Heart right ventricle (tissue), 16 donors: ENCODE results near the gene KIAA1328. TPM values are rescaled to one million over a fixed set of nuclear protein-coding genes. Genes with fewer than 3 reads are reported as not detected.

Experiments
- ATAC-seq, 8 donors: fragments of 200-7000 bp; cut with Tn5 transposase; one replicate each; pipeline ENCODE4 v1.9.1; 2020; ENCODE audit warnings: mild to moderate bottlenecking in 8 of 8, moderate library complexity in 8 of 8, moderate number of reproducible peaks in 1 of 8
- DNase-seq, 2 donors: peaks; one replicate each; pipeline ENCODE4 v3.0.0-alpha.2; 2020
- H3K27ac ChIP-seq, 10 donors: fragments of 200-600 bp; sonication (generic) in 2 of 10; one replicate each; pipeline versions ENCODE4 v1.5.0 to v1.8.0; 2020 to 2022; ENCODE audit warnings: mild to moderate bottlenecking in 3 of 10
- H3K27me3 ChIP-seq, 7 donors: fragments of 200-600 bp; one replicate each; pipeline ENCODE4 v1.8.0; 2021 to 2022; ENCODE audit warnings: mild to moderate bottlenecking in 2 of 7
- H3K36me3 ChIP-seq, 9 donors: fragments of 200-600 bp; sonication (generic) in 1 of 9; one replicate each; pipeline versions ENCODE4 v1.5.0 to v1.8.0; 2020 to 2022; ENCODE audit warnings: mild to moderate bottlenecking in 2 of 9
- H3K4me1 ChIP-seq, 9 donors: fragments of 200-600 bp; sonication (generic) in 1 of 9; one replicate each; pipeline versions ENCODE4 v1.5.0 to v1.8.0; 2020 to 2022; ENCODE audit warnings: mild to moderate bottlenecking in 4 of 9
- H3K4me3 ChIP-seq, 10 donors: fragments of 200-600 bp; sonication (generic) in 2 of 10; one replicate each; pipeline versions ENCODE4 v1.5.0 to v1.8.0; 2020 to 2022; ENCODE audit warnings: mild to moderate bottlenecking in 7 of 10, moderate library complexity in 2 of 10
- H3K9me3 ChIP-seq, 11 donors: fragments of 200-600 bp in 10 of 11; sonication (generic) in 2 of 11; one replicate each; pipeline versions ENCODE4 v1.5.0 to v1.8.0; 2013 to 2022; ENCODE audit warnings: mild to moderate bottlenecking in 2 of 11, control low read depth in 1 of 11, moderate library complexity in 1 of 11
- WGBS, 2 donors: extraction: QIAGEN DNeasy Blood & Tissue Kit; methylation state at CpG; one replicate each; pipeline ENCODE4 v1.1.7; 2013; ENCODE audit warnings: inconsistent platforms in 1 of 2; 5-methylcytosine and 5-hydroxymethylcytosine counted together
- intact Hi-C, 10 donors: fragments of 100-400 bp; cut with DNase I; formaldehyde crosslinking; loops; one replicate each; pipeline versions ENCODE4 v1.11.1 to v1.14.2; 2022
- polyA plus RNA-seq, 2 donors: library from polyadenylated mRNA; stranded (reverse); fragments of 200-250 nt; gene quantifications; one replicate each; pipeline ENCODE4 v1.2.3, GENCODE V29; 2013
- total RNA-seq, 10 donors: library from RNA; stranded (reverse); fragmentation: NEBNext Ultra II Directional in 3 of 10; extraction: Animal tissue kit (Norgen Biotek cat#: 25700) in 3 of 10; gene quantifications; one replicate each; pipeline versions ENCODE4 v1.2.1 to v1.2.4, GENCODE V29; 2021 to 2023
- TF ChIP-seq, protein P1 (sequence below), 9 donors: fragments of 200-600 bp; sonication (generic) in 2 of 9; IDR thresholded peaks; one replicate each; pipeline versions ENCODE4 v1.5.0 to v1.8.0; 2021 to 2022; ENCODE audit warnings: antibody characterized with exemption in 9 of 9, mild to moderate bottlenecking in 5 of 9, moderate library complexity in 1 of 9
- donor health status: Arrhythmogenic right ventricular cardiomyopathy.
- donor health status: ischemic (EF 13 %, LVEDD 7.1; RV severe dilation, severe dysfunction).
- donor health status: healthy with polysubstance abuse.
- donor health status: DM: no; HTN: yes; CAD: no.
- donor health status: DM: no; HTN: no; CAD: no.
- donor health status: ischemic (EF 25% LVEDD 6.9; RV normal size, moderate dysfunction).
- donor health status: ischemic (EF 25% LVEDD 5.7; RV mildly dilated, moderate dysfunction).
- donor health status: healthy.
- donor health status: DM: yes; HTN: yes; CAD: no.
- donor health status: Ischemic cardiomyopathy.
- donor health status: ischemic (EF 35%, LVEDD 5.7; RV mildly dilated, moderate dysfunction).
- donor health status: nonischemic (EF 11% LVEDD 7.7; RV severe dilation, severe dysfunction).
- donor health status: DM: yes; HTN: yes; CAD: no.
- donor health status: PGD.
- donor health status: ischemic (EF 29% LVEDD 5.4; RV normal size, mild dysfunction).
- donor health status: nonischemic (EF 23%, LVEDD 6.1; RV moderate dilation, normal function).

Gene KIAA1328
- total and polyA plus RNA-seq, 12 donors, result 1.9 to 6.3 (median 5.1) TPM

DNA sequence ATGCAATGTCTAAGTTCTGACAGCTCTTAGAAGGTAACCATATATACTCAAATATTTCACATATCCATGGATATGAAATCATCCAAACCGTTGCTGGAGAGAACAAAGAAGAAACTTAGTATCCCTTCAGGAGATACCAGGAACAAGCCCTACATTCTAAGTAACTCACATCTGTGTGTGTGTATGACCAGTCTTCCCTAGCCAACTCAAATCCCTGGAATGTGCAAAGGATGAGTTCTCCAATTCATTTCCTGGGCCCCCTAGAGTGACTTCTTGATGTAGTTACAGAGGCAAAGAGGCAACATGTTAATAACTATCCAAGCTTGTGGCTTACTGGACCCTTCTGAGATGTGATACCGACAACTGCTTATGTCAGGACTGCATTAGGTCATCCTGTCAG, 20.2 kb upstream of the KIAA1328 start:
- Histone ChIP-seq H3K9me3 (no peaks in the 10 kb centered on the region), H3K27me3 (no peaks in the 10 kb centered on the region), H3K4me1 (peaks cover 0 to 12% (median 0%) of the 10 kb centered on the region in 9 donors), H3K36me3 (peaks cover 0 to 60% (median 14%) of the 10 kb centered on the region in 9 donors), H3K4me3 (no peak overlapping the region), H3K27ac (no peak overlapping the region)
- TF ChIP-seq, protein P1, sequence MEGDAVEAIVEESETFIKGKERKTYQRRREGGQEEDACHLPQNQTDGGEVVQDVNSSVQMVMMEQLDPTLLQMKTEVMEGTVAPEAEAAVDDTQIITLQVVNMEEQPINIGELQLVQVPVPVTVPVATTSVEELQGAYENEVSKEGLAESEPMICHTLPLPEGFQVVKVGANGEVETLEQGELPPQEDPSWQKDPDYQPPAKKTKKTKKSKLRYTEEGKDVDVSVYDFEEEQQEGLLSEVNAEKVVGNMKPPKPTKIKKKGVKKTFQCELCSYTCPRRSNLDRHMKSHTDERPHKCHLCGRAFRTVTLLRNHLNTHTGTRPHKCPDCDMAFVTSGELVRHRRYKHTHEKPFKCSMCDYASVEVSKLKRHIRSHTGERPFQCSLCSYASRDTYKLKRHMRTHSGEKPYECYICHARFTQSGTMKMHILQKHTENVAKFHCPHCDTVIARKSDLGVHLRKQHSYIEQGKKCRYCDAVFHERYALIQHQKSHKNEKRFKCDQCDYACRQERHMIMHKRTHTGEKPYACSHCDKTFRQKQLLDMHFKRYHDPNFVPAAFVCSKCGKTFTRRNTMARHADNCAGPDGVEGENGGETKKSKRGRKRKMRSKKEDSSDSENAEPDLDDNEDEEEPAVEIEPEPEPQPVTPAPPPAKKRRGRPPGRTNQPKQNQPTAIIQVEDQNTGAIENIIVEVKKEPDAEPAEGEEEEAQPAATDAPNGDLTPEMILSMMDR (IDR thresholded peaks at IDR 0.05), result no peak
- intact Hi-C loops, result loop anchor here in 4 of 10 donors (5.0 kb wide), 2 partner anchors 36 to 121 kb away; no protein-coding TSS in a partner anchor
- DNase-seq (no peak), ATAC-seq (no peak)
- 82 to 87% methylated on average over 2 of the region's 2 CpGs for WGBS, 2 donors

DNA sequence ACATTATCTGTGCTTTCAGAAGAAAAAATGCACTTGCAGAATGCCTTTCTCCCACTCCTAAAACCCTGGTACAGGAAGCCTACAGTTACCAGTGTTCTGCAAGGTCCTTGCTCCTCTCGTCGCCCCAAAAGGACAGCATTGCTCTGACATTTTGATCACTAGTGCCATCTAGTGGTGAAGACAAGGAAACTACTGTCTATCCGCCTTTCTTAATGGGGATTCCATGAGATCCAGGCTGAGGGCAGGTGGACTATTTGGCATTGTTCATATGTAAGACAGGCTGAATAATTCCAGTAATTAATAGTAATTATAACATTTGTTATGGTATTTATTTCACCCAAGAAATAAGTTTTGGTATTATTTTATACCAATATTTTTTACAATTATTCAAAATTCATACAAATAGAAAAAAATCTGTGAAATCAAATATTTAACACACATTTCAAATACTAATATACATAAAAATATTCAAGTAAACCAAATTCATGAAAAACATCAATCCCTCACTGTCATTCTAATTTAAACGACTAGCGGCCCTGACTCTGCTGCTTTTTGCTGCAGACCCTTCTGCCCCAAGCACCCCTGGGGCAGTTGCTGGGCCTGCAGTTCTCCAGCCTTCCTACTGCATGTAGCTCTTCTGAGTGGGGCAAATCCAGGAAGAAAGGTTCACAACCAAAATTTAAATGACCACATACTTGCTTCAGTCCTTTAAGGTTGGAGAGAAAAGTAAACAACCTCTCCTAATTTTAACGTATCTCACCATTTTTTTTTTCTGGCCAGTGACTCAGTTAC, 19.1 kb upstream of the KIAA1328 start:
- Histone ChIP-seq H3K36me3 (peaks cover 0 to 54% (median 14%) of the 10 kb centered on the region in 9 donors), H3K9me3 (no peaks in the 10 kb centered on the region), H3K4me1 (peaks cover 0 to 15% (median 5%) of the 10 kb centered on the region in 9 donors), H3K27ac (no peak overlapping the region), H3K4me3 (no peak overlapping the region), H3K27me3 (no peaks in the 10 kb centered on the region)
- 40 to 42% methylated on average over 6 of the region's 6 CpGs for WGBS, 2 donors
- TF ChIP-seq, protein P1 (IDR thresholded peaks at IDR 0.05), result peak; percentile 61 to 88 (median 83)
- intact Hi-C loops, result loop anchor here in 4 of 10 donors (5.0 kb wide), 2 partner anchors 37 to 122 kb away; no protein-coding TSS in a partner anchor
- peak in 1 of 2 donors; percentile 31 for DNase-seq
- ATAC-seq, result peak; percentile 56 to 89 (median 82)

DNA sequence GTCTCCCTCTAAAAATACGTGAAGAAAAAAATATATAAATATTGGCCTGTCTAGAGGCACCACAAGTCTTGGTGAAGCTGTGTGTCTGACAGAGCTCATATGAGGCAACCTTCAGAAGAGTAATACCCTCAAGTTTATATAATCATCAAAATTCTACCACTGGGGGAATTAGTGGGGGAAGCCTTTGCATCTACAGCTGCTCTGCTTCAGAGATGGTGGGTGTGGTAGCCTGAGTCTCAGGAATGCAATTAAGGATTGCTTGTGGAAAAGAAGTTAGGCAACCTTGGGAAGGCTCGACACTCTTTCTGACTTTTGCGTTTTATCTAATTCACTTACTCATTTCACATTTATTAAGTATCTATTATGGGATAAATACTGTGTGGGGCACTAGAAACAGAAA, 17.5 kb upstream of the KIAA1328 start:
- DNase-seq (no peak), ATAC-seq (peak in 1 of 8 donors; percentile 30)
- H3K27ac ChIP-seq, result no peak overlapping the region
- intact Hi-C loops, result no loop called here
- no peak overlapping the region for H3K4me3 ChIP-seq
- no peaks in the 10 kb centered on the region for H3K27me3 ChIP-seq
- WGBS, 2 donors, result 80 to 93% methylated on average over 3 of the region's 3 CpGs
- H3K36me3 ChIP-seq, result peaks cover 0 to 53% (median 9%) of the 10 kb centered on the region in 9 donors
- H3K9me3 ChIP-seq, result no peaks in the 10 kb centered on the region
- H3K4me1 ChIP-seq, result peaks cover 0 to 23% (median 9%) of the 10 kb centered on the region in 9 donors
- TF ChIP-seq, protein P1 (IDR thresholded peaks at IDR 0.05), result no peak

DNA sequence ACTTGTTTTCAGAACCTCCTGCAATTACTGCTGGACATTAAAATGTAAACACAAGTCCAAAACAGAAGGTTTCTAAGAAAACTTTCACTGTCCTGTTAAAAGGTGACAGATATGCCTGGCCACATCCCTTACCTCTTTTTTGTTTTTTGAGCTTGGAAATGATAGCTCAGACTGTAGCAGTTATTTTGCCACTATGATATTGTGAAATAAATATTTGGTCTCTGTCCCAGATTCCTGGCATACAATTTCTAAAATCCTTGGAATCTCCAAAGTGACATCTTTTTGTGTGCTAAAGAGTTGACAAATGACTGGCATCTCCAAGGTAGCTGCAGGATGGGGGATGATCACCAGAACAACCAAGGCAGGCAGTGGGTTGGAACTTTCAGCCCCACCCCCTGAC, 17.0 kb upstream of the KIAA1328 start:
- no peak overlapping the region for H3K27ac ChIP-seq

More for the DNA sequence above, 17.0 kb upstream of the KIAA1328 start:
- peaks cover 0 to 53% (median 9%) of the 10 kb centered on the region in 9 donors for H3K36me3 ChIP-seq
- TF ChIP-seq, protein P1 (IDR thresholded peaks at IDR 0.05), result no peak
- intact Hi-C loops, result no loop called here
- no peaks in the 10 kb centered on the region for H3K27me3 ChIP-seq
- DNase-seq (no peak), ATAC-seq (no peak)
- no peak overlapping the region for H3K4me3 ChIP-seq
- no peaks in the 10 kb centered on the region for H3K9me3 ChIP-seq
- H3K4me1 ChIP-seq, result peaks cover 0 to 23% (median 9%) of the 10 kb centered on the region in 9 donors
